Measurements from ENCODE around the gene HDDC2. TPM values are rescaled to one million over a fixed set of nuclear protein-coding genes. Genes with fewer than 3 reads are reported as not detected.
A peak's percentile ranks its signal among the peaks of the same experiment; 100 is the strongest.

HDDC2 gene
- total and polyA plus RNA-seq, 12 donors, result 94.2 to 166 (median 125) TPM

DNA sequence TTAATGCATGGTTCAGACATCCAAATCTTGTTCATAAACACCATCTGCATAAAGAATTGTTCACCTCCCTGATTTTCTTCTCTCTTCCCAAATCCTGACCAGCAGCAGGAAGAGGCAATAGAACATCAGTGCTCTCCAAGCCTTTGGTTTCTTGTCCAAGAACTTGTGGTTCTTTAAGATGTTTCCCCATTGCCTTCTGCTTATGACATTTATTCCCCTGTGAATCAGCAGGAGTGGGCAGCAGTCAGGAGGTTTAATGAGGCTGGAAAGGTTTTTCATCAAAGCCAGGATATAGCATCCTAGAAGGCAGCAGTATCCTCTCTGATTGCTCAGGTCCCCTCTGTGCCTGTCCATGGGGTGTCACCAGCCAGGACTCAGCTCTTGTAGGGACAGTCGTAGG is 5.3 kb downstream of the HDDC2 start:
- 75 to 98% (median 91%) methylated on average over 1 of the region's 1 CpG for WGBS, 4 donors
- Histone ChIP-seq H3K27ac (no peak overlapping the region), H3K36me3 (replicated peaks in 1 of 2) (peaks cover 0 to 28% of the 10 kb centered on the region in 2 donors), H3K9me3 (replicated peaks in 1 of 3) (no peaks in the 10 kb centered on the region), H3K4me3 (no peak overlapping the region), H3K27me3 (no peaks in the 10 kb centered on the region), H3K4me1 (replicated peaks in 1 of 2) (peaks cover 25 to 49% of the 10 kb centered on the region in 2 donors)
- no peak for TF ChIP-seq POLR2A (IDR thresholded peaks at IDR 0.05)
- no peak for TF ChIP-seq CTCF (IDR thresholded peaks at IDR 0.05)
- intact Hi-C loops (cut with DNase I), result no loop called here
- no peak for DNase-seq

DNA sequence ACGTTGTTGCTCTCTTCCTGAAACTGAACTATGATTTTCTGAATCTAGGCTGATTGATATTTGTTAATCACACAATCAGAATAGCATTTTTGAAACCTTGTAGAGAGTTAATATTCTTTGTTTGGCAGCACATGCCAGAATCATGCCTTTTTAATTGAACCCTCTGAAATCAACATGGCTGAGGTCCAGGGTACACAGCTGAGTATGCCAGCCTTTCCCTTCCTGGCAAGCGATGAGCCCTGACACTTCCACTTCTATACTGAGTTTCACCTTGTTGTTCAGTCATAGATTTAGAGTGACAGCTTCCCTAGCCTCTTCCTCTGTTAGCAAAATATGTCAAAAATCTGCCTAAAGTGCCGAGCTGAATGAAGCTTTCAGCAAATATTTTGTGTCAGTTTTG is 6.8 kb downstream of the HDDC2 start:
- Histone ChIP-seq H3K4me1 (replicated peaks in 1 of 2) (peaks cover 15 to 37% of the 10 kb centered on the region in 2 donors), H3K27me3 (no peaks in the 10 kb centered on the region), H3K4me3 (no peak overlapping the region), H3K27ac (peak overlapping the region in 1 of 5 donors; percentile 32), H3K36me3 (replicated peaks in 1 of 2) (peaks cover 0 to 28% of the 10 kb centered on the region in 2 donors), H3K9me3 (replicated peaks in 1 of 3) (no peaks in the 10 kb centered on the region)
- DNase-seq, result no peak
- intact Hi-C loops (cut with DNase I), result no loop called here
- WGBS, 4 donors, result 48 to 66% (median 60%) methylated on average over 3 of the region's 3 CpGs
- TF ChIP-seq POLR2A (IDR thresholded peaks at IDR 0.05) (no peak), CTCF (IDR thresholded peaks at IDR 0.05) (no peak)

DNA sequence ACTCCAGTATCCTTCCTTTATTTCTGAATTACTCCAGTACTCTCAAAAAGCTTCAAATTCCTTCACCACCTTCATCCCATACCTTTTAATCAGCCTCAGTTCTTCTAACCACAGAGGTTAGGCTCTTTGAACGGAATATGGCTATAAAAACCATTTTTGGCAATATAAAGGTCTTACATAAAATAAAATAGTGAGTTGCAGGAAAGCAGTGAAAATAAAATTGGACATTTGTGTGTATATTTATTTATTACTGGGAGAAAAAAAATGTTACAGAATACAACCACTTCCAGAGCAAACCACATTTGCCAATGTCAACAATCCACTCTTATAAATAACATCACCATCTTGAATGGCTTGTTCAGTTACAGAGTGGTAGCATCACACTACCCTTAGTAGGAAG is 7.7 kb downstream of the HDDC2 start:
- Histone ChIP-seq H3K27me3 (no peaks in the 10 kb centered on the region), H3K9me3 (replicated peaks in 1 of 3) (no peaks in the 10 kb centered on the region), H3K4me3 (no peak overlapping the region), H3K4me1 (replicated peaks in 1 of 2) (peaks cover 12 to 28% of the 10 kb centered on the region in 2 donors), H3K36me3 (replicated peaks in 1 of 2) (peaks cover 0 to 25% of the 10 kb centered on the region in 2 donors), H3K27ac (no peak overlapping the region)
- WGBS, 4 donors, result 84 to 95% (median 91%) methylated on average over 1 of the region's 1 CpG
- TF ChIP-seq CTCF (IDR thresholded peaks at IDR 0.05) (no peak), POLR2A (IDR thresholded peaks at IDR 0.05) (no peak)
- intact Hi-C loops (cut with DNase I), result no loop called here
- no peak for DNase-seq

- TF ChIP-seq CTCF (IDR thresholded peaks at IDR 0.05), result no peak
- no peak for TF ChIP-seq POLR2A (IDR thresholded peaks at IDR 0.05)
- Histone ChIP-seq H3K4me1 (replicated peaks in 1 of 2) (peaks cover 9 to 24% of the 10 kb centered on the region in 2 donors), H3K4me3 (no peak overlapping the region), H3K36me3 (replicated peaks in 1 of 2) (peaks cover 0 to 21% of the 10 kb centered on the region in 2 donors), H3K27me3 (no peaks in the 10 kb centered on the region), H3K9me3 (replicated peaks in 1 of 3) (no peaks in the 10 kb centered on the region), H3K27ac (no peak overlapping the region)
- DNase-seq, result no peak
- intact Hi-C loops (cut with DNase I), result no loop called here
- WGBS, 4 donors, result 95 to 96% (median 95%) methylated on average over 3 of the region's 3 CpGs
Measured at GRCh38 chr6:125293587-125293986, 8.2 kb downstream of the HDDC2 start.

All from adrenal gland (tissue), 12 donors.